GM13977 (cell line): ENCODE measurements around the gene UBA3.

Experiments
- DNase-seq: peaks from one replicate; pipeline ENCODE4 v3.0.0; 2012; ENCODE audit warnings: low spot score
- in situ Hi-C: fragments of 300-500 bp; cut with MboI; formaldehyde crosslinking; loops from one replicate; pipeline ENCODE4 v1.12.0; 2022; ENCODE audit warnings: low sequenced_read_pairs, low pct_unique_long_range_greater_than_20kb, mixed read lengths, inconsistent platforms; ENCODE audit not compliant: unreplicated experiment
- TF ChIP-seq, protein P1 (sequence below): IDR thresholded peaks from 2 replicates; pipeline ENCODE4 v1.5.1; 2012; ENCODE audit warnings: mild to moderate bottlenecking, control low read depth; ENCODE audit not compliant: insufficient read depth; ENCODE audit errors: extremely low read depth, missing control alignments

UBA3 gene

DNA sequence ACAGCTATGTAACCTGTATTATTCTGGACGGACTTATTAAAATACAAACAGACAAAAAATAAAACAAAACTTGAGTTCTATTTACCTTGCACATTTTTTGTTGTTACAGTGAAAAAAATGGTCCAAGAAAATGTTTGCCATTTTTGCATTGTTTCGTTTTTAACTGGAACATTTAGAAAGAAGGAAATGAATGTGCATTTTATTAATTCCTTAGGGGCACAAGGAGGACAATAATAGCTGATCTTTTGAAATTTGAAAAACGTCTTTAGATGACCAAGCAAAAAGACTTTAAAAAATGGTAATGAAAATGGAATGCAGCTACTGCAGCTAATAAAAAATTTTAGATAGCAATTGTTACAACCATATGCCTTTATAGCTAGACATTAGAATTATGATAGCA is 25.2 kb upstream of the UBA3 start:
- in situ Hi-C loops: no loop called here
- TF ChIP-seq, protein P1, sequence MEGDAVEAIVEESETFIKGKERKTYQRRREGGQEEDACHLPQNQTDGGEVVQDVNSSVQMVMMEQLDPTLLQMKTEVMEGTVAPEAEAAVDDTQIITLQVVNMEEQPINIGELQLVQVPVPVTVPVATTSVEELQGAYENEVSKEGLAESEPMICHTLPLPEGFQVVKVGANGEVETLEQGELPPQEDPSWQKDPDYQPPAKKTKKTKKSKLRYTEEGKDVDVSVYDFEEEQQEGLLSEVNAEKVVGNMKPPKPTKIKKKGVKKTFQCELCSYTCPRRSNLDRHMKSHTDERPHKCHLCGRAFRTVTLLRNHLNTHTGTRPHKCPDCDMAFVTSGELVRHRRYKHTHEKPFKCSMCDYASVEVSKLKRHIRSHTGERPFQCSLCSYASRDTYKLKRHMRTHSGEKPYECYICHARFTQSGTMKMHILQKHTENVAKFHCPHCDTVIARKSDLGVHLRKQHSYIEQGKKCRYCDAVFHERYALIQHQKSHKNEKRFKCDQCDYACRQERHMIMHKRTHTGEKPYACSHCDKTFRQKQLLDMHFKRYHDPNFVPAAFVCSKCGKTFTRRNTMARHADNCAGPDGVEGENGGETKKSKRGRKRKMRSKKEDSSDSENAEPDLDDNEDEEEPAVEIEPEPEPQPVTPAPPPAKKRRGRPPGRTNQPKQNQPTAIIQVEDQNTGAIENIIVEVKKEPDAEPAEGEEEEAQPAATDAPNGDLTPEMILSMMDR: no peak
- DNase-seq: no peak

DNA sequence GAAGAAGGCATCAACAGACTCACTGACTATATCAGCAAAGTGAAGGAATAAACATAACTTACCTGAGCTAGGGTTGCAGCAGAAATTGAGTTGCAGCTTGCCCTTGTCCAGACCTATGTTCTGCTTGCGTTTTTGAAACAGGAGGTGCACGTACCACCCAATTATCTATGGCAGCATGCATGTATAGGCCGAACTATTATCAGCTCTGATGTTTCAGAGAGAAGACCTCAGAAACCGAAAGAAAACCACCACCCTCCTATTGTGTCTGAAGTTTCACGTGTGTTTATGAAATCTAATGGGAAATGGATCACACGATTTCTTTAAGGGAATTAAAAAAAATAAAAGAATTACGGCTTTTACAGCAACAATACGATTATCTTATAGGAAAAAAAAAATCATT is 24.4 kb upstream of the UBA3 start:
- DNase-seq: no peak
- TF ChIP-seq, protein P1: no peak
- in situ Hi-C loops: no loop called here

DNA sequence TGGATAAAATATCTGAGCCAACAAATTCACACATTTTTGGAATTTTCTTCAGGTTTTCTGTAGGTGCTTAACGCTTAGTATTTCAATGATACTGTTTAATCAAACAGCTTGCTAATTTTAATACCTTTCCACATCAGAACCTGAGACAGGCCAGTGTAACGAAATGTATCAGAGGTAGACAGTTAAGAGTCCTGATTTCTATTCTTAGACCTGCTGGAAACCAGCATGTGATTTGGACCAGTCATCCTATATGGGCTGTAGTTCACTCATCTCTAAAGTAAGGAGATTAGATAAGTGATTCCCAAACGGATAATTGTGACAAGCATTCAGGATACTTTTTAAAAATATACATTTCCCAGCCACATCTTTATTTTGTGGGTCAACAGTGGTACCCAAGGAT is 23.0 kb upstream of the UBA3 start:
- TF ChIP-seq, protein P1: no peak
- in situ Hi-C loops: no loop called here
- no peak for DNase-seq

DNA sequence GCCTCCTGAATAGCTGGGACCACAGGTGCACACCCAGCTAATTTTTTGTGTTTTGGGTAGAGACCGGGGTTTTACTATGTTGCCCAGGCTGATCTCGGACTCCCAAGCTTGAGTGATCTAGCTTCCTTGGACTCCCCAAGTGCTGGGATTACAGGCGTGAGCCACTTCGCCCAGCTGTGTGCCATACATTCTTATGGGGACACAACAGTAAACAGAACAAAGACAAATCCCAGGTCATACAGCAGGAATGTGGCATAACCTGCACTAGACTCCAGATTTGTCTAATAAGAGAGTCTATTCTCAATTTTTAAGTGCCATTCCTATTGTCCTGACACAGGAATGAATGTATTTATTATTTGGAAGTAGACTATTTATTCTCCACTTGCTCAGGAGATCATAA is 22.2 kb upstream of the UBA3 start:
- no peak for DNase-seq
- TF ChIP-seq, protein P1: no peak
- in situ Hi-C loops: no loop called here

DNA sequence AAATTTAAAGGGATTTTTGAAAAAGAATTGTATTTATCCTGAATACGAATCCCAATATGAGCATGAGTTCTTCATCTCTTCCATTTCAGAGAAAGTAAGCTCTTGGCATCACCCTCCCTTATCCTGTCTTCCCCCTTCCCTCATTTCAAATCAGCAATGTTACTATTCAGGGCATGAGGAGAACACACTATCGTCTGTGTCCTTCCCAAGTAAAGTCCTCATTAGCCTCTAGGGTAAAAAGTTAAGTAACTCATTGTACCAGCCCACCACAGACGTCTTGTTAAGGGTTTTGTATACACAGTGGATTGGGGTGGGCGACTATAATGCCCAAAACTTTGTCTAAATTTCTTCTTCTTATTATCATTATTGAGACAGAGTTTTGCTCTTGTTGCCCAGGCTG is 19.4 kb upstream of the UBA3 start:
- TF ChIP-seq, protein P1: no peak
- in situ Hi-C loops: no loop called here
- DNase-seq: no peak

DNA sequence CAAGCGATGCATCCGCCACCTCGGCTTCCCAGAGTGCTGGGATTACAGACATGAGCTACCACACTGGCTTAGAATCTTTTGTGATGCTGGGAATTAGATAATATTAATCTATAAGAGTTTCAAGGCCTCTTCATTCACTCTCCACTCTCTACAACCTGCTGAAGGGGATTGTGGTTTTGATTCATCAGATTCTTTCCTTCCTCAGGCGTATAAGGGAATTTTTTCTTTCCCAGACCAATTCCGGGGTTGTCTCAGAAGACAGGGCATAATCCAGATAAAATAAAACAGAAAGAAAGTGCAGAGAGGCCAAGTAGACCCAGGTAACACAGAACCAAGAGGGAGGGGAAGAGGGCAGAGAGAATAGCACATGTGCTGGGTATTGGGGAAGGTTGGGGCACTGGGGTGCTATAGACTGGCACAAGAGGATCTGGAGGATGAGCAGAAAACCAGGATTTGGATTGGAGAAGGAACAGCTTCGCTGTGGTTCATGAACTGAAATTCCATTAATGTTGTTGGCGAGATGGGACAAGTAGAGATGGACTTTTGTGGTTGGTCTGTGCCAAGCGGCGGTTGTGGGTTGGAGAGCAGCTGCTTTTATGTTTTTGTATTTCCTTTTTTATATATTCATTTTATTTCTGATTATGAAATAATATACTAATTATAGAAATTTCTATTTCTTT is 17.4 kb upstream of the UBA3 start:
- in situ Hi-C loops: no loop called here
- TF ChIP-seq, protein P1: no peak
- no peak for DNase-seq
